Adipocyte (in vitro differentiated cells): Measurements from ENCODE around the gene MYO5B.

Experiments
- DNase-seq: peaks from one replicate; pipeline ENCODE4 v3.0.0-alpha.2; 2015; ENCODE audit warnings: low read depth
- H3K27me3 ChIP-seq: replicated peaks from 2 replicates; pipeline ENCODE4 v1.7.0; 2013; ENCODE audit warnings: mild to moderate bottlenecking, low read length, moderate library complexity; ENCODE audit not compliant: control insufficient read depth, insufficient read depth
- H3K36me3 ChIP-seq: 2 replicates; pipeline ENCODE4 v1.7.0; 2013; ENCODE audit warnings: low read length, mild to moderate bottlenecking, moderate library complexity; ENCODE audit not compliant: control insufficient read depth, insufficient read depth, severe bottlenecking
- H3K4me1 ChIP-seq: 2 replicates; pipeline ENCODE4 v1.7.0; 2013; ENCODE audit warnings: mild to moderate bottlenecking, low read length, moderate library complexity; ENCODE audit not compliant: control insufficient read depth, insufficient read depth
- H3K4me3 ChIP-seq: 2 replicates; pipeline ENCODE4 v1.7.0; 2013; ENCODE audit warnings: mild to moderate bottlenecking, low read length, moderate library complexity
- H3K9ac ChIP-seq: 2 replicates; pipeline ENCODE4 v1.7.0; 2013; ENCODE audit warnings: mild to moderate bottlenecking, low read length, moderate library complexity
- H3K9me3 ChIP-seq: 2 replicates; pipeline ENCODE4 v1.7.0; 2013; ENCODE audit warnings: mild to moderate bottlenecking, low read length, moderate library complexity; ENCODE audit not compliant: control insufficient read depth

Gene MYO5B

DNA sequence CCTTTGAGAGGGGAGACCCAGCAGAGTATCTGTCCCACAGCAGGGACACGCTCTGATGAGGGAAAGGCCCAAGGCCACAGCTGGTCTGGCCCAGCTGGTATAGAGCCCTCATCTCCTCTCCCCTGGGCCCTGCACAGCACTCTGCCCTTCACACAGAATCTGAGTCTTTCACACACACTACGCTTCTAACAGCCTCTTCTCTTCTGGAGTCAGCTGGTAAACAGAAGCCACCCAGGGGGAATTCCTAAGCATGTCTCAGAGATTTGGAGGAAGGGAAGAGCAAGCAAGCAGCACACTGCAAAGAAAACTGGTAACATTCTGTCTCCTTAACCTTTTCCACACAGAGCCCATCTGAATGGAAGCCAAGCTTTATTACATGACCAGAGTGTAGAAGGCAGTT lies 260.5 kb downstream of the MYO5B start:
- Histone ChIP-seq H3K9me3 (no peaks in the 10 kb centered on the region), H3K4me1 (peaks cover 17% of the 10 kb centered on the region), H3K9ac (peak overlapping the region; percentile 77), H3K4me3 (no peak overlapping the region), H3K36me3 (no peaks in the 10 kb centered on the region), H3K27me3 (peaks cover 3% of the 10 kb centered on the region)
- peak; percentile 30 for DNase-seq

DNA sequence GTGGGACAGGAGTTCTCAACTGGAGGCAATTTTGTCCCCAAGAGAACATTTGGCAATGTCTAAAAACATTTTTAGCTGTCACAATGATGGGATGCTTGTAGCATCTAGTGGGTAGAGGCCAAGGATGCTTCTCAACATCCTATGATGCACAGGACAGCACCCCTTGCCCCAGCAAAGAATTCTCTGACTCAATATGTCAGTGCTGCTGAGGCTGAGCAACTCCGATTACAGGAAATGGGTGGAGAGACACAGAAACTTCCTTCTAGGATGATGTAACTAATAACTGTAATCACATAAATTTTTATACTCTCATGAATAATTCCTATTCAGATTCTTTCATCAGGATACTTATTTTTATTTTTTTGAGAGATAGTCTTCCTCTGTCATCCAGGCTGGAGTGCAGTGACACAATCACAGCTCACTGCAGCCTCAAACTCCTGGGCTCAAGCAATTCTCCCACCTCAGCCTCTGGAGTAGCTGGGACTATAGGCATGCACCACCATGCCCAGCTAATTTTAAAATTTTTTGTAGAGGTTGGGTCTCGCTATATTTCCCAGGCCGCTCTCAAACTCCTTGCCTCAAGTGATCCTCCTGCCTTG lies 261.3 kb downstream of the MYO5B start:
- Histone ChIP-seq H3K36me3 (no peaks in the 10 kb centered on the region), H3K4me3 (no peak overlapping the region), H3K9me3 (no peaks in the 10 kb centered on the region), H3K9ac (peak overlapping the region; percentile 77), H3K4me1 (peaks cover 17% of the 10 kb centered on the region), H3K27me3 (peaks cover 3% of the 10 kb centered on the region)
- DNase-seq = peak; percentile 46

DNA sequence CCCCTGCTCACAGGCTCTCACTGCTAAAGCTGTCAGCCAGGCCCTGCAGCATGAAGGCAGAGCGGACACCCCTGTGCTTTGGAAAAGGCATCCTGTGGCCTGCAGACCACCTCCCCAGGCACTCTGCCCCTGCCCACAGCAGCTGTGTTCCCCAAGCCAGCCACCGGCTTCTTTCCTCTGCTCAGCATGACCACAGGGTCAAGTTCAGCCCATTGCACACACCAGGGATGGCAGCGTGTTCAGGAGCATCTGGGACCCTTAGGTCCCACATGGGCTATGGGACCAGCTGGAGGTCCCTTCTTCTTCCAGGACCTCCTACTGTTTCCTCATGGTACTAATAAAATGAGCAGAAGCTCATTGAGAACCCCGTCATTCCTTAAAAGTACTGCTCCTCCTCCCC lies 263.2 kb downstream of the MYO5B start:
- Histone ChIP-seq H3K36me3 (no peaks in the 10 kb centered on the region), H3K4me3 (no peak overlapping the region)
- DNase-seq = no peak

DNA sequence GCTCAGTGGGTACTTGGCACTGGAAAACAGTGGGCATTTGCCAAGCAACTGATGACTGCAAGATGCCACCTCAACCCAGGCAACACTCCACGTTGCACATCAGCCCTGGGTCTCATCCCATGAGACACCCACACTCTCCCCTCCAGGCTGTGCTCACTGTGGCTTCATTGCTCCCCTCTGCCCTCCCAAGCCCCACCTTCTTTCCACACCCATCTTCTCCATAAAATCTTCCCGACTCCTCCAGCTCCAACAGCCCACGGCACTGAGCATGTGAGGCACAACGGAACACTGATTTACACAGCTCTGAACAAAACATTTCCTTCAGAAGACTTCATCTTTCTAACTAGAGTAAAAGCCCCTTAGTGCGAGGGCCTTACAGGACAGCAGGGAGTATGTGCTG lies 263.8 kb downstream of the MYO5B start:
- H3K9me3 ChIP-seq = no peaks in the 10 kb centered on the region
- DNase-seq = no peak

More for the DNA sequence above, 263.2 kb downstream of the MYO5B start:
- peaks cover 17% of the 10 kb centered on the region for H3K4me1 ChIP-seq
- no peak overlapping the region for H3K9ac ChIP-seq
- no peaks in the 10 kb centered on the region for H3K9me3 ChIP-seq
- peaks cover 3% of the 10 kb centered on the region for H3K27me3 ChIP-seq

DNA sequence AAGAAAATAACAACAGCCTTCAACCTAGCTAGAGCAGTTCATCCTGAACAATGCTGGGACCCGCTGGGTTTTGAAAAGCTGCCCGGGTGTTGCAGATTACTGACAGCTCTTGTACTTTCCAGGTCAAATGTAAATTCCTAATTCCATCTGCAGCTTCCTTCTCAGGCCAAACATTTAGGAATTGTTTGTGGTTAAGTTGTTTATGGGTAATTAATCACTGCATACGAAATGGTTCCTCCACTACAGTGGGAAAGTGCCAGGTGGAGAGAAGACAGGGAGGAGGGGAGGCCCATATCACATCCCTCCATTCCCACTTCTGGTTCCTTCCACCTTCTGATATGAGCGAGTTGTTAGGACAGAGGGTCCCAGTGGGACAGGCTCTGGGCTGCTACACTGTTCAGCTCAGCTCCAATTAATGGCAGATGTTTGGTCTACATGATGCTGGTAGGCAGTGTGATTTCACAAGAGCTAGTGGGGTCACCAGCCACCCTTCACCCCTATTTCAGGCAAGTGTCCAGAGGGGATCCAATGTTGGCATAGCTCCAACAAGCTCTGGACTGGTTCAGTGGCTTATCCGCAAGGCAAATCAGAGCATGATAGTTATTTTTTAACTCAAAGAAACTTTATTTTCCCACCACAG lies 268.7 kb downstream of the MYO5B start:
- peaks cover 15% of the 10 kb centered on the region for H3K27me3 ChIP-seq
- DNase-seq = peak; percentile 4

More for the DNA sequence above, 263.8 kb downstream of the MYO5B start:
- H3K4me1 ChIP-seq = peaks cover 22% of the 10 kb centered on the region
- no peaks in the 10 kb centered on the region for H3K36me3 ChIP-seq
- no peak overlapping the region for H3K4me3 ChIP-seq
- H3K27me3 ChIP-seq = peaks cover 3% of the 10 kb centered on the region
- H3K9ac ChIP-seq = no peak overlapping the region

DNA sequence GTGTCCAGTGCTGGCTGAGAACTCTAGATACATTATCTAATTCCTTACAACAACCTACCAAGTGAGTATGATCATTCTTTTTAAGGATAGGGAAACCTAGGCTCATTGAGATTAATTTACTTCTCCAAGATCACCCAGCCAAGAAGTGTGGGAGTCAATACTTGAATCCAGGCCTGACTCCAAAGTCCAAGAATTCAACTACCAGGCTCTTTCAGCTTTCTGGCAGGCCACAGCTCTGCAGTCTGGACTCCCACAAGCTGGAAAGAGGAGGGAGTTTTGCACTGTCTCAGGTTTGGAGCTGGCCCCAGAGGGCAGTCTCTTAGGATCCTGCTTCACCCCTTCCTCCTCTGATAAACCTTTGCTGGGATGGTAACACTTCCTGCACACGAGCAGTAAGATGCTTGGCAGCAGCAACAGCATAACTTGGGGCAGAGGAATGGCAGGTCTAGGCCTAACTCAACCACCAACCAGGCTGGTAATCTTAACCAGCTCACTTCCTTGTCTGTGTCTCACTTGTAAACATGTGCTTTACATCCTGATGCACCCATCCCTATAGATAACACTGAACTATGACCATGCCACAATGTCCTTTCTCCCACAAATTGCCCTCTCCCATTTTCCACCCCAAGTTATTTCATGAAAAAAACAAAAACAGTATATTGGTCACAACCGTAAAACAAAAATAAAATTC lies 270.5 kb downstream of the MYO5B start:
- H3K36me3 ChIP-seq = no peaks in the 10 kb centered on the region

More for the DNA sequence above, 268.7 kb downstream of the MYO5B start:
- peaks cover 11% of the 10 kb centered on the region for H3K4me1 ChIP-seq
- no peak overlapping the region for H3K9ac ChIP-seq
- H3K36me3 ChIP-seq = no peaks in the 10 kb centered on the region
- no peaks in the 10 kb centered on the region for H3K9me3 ChIP-seq
- no peak overlapping the region for H3K4me3 ChIP-seq

DNA sequence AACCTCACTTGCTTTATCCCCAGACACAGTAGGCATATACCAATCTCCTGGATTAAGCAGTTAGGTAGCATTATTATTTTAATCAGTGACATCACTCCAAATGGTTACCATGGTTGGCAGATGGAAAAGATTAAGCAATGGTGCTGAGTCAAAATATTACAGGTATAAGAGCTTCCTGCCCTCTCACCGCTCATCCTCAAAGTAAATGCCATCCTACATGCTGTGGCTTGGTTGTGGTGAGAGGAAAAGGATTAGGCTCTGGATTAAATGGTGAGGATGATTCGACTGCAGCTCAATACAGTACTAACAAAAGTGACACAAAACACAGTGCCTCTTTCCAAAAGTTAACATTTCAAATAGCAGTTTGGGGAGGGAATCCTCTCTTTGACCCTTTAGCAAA lies 272.7 kb downstream of the MYO5B start:
- Histone ChIP-seq H3K36me3 (no peaks in the 10 kb centered on the region), H3K9ac (no peak overlapping the region), H3K9me3 (no peaks in the 10 kb centered on the region), H3K4me3 (no peak overlapping the region), H3K27me3 (peaks cover 30% of the 10 kb centered on the region), H3K4me1 (peaks cover 11% of the 10 kb centered on the region)
- DNase-seq = no peak

More for the DNA sequence above, 270.5 kb downstream of the MYO5B start:
- no peak overlapping the region for H3K4me3 ChIP-seq
- H3K27me3 ChIP-seq = peaks cover 14% of the 10 kb centered on the region
- H3K9ac ChIP-seq = no peak overlapping the region
- no peaks in the 10 kb centered on the region for H3K9me3 ChIP-seq
- H3K4me1 ChIP-seq = peaks cover 11% of the 10 kb centered on the region
- DNase-seq = no peak

DNA sequence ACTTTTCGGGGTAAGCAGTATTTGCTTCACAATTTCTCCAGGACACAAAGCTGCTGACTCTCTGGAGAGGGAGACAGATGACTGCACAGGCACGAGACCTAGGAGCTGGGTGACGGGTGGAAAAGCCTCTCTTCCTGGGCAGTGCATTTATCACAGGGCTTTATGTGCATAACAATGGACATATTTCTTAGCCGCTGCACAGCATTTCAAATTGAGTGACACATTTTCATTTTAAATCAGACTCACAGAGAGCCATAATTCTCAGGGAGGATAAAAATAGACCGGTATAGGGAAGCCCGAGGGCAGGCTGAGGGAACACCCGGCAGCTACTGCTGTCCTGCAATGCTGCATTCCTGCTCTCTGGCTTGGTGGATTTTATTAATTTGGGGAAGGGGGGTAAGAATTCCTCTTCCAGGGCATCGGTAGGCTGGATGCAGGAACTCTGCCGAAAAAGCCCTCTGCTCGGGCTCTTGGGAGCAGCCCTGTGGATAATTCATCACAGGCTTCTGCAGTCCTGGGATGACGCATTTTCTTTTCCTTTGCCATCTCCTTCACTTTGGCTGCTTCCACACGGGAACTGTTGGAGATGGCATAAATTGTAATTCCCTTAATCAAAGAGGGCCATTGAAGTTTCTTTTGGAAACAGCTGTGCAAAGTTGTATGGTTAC lies 273.5 kb downstream of the MYO5B start:
- Histone ChIP-seq H3K9me3 (no peaks in the 10 kb centered on the region), H3K27me3 (peaks cover 36% of the 10 kb centered on the region), H3K36me3 (no peaks in the 10 kb centered on the region), H3K4me1 (peaks cover 8% of the 10 kb centered on the region), H3K9ac (no peak overlapping the region), H3K4me3 (no peak overlapping the region)
- peak; percentile 49 for DNase-seq

DNA sequence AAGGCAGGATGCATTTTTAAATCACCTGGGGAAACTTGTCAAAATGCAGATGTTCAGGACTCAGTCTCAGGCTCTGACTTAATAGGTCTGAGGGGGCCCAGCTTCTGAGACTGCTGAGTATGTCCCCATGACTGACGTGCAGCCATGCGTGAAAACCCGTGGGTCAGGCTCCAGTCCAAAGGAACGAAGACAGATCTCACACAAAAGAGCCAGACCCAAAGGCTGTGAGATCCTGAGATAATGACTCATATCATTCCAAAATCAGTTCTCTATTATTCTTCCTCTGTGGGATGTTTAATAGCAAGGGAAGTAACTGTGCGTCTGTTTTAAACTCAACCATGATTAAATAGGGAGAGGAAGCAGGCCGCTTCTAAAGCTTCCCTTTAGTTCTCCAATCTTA lies 274.2 kb downstream of the MYO5B start:
- Histone ChIP-seq H3K27me3 (peaks cover 41% of the 10 kb centered on the region), H3K36me3 (no peaks in the 10 kb centered on the region), H3K4me1 (peaks cover 3% of the 10 kb centered on the region), H3K4me3 (no peak overlapping the region), H3K9ac (no peak overlapping the region), H3K9me3 (no peaks in the 10 kb centered on the region)
- peak; percentile 66 for DNase-seq

DNA sequence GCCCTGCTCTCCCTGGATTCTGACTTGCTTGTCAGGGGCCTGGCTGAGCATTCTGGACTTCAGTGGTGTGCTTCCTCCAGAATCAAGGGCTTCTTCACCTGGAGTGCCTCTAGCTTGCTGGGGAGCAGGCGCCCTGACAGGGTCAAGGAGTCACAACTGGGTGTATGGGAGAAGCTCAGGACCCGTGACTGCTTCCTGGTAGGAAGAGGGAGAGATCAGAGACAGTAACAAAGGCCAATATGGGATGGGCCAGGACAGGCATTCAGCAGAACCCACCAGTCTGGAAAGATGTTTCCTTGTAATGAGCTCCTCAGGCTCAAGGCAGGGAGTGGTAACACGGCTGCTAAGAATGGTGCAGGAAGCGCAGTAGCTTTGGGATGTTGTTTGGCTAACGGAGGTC lies 277.2 kb downstream of the MYO5B start:
- H3K9me3 ChIP-seq = peaks cover under 1% of the 10 kb centered on the region
- H3K36me3 ChIP-seq = no peaks in the 10 kb centered on the region
- DNase-seq = no peak
- no peaks in the 10 kb centered on the region for H3K4me1 ChIP-seq
- no peak overlapping the region for H3K4me3 ChIP-seq
- H3K27me3 ChIP-seq = peaks cover 42% of the 10 kb centered on the region
- no peak overlapping the region for H3K9ac ChIP-seq

DNA sequence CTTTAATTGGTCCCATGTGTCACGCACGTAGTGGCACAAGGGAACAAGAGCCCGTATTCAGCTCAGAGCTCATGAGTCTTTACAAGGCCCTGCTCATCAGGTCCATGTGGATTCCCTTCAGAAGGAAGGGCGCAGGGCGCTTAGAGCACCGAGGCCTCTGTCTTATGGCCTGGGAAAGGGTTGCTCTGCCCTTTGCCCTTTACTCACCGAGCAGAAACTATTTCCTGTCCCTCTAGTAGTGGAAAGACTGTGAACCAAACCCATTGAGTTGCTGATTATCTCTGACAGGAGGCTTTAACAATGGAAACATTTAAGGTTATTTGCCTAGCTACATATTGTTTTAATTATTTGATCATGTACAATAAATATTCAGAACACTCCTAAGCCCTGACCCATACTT lies 279.6 kb downstream of the MYO5B start:
- no peaks in the 10 kb centered on the region for H3K36me3 ChIP-seq
- no peak overlapping the region for H3K9ac ChIP-seq
- DNase-seq = no peak
- peaks cover 42% of the 10 kb centered on the region for H3K27me3 ChIP-seq
- no peaks in the 10 kb centered on the region for H3K4me1 ChIP-seq
- no peak overlapping the region for H3K4me3 ChIP-seq
- H3K9me3 ChIP-seq = peaks cover 6% of the 10 kb centered on the region
